Activated CD8-positive, alpha-beta memory T cell treated with anti-CD3 and anti-CD28 coated beads for 36 hours (primary cell): Measurements from ENCODE around the gene ZFP1. TPM values are rescaled to one million over a fixed set of nuclear protein-coding genes. Genes with fewer than 3 reads are reported as not detected.
"Not testable (repeated sequence)": the region's sequence is repeated elsewhere in the genome, so short reads cannot be mapped to it uniquely, and the experiment has no call there.

Experiments used
- CTCF ChIA-PET: fragments of 350-600 bp; sonication (Branson Sonifier 250); formaldehyde crosslinking; loops from one replicate; lab custom pipeline; 2021; ENCODE audit warnings: antibody characterized with exemption; lab: Charles Lee
- POLR2A ChIA-PET: fragments of 350-600 bp; sonication (Branson Sonifier 250); formaldehyde crosslinking; loops from one replicate; lab custom pipeline; 2021; ENCODE audit warnings: antibody characterized with exemption; lab: Charles Lee
- total RNA-seq, 2 experiments: library from RNA; stranded (reverse); gene quantifications; one replicate each; pipeline ENCODE4 v1.2.3, GENCODE V29; 2021

Gene ZFP1
- total RNA-seq, 2 experiments from 2014 or later, result 13.1 to 19.3 TPM

GRCh38 chr16:75193730-75194444 is 45.6 kb downstream of the ZFP1 start:
- POLR2A ChIA-PET, result no interaction called here
- CTCF ChIA-PET, result interaction anchor here (1.1 kb wide), 1 partner anchor 82 kb away, joined by 3 read pairs; no protein-coding TSS in a partner anchor

- ChIA-PET POLR2A (interaction anchor here (0.6 kb wide), 1 partner anchor 267 kb away, joined by 3 read pairs; no protein-coding TSS in a partner anchor), CTCF (interaction anchor here (1.2 kb wide), 1 partner anchor 184 kb away, joined by 4 read pairs; no protein-coding TSS in a partner anchor)
Observed at GRCh38 chr16:75195811-75196790, 47.8 kb downstream of the ZFP1 start.

- CTCF ChIA-PET, result interaction anchor here (1.2 kb wide), 1 partner anchor 183 kb away, joined by 4 read pairs; no protein-coding TSS in a partner anchor
- POLR2A ChIA-PET, result no interaction called here
Observed at GRCh38 chr16:75196836-75197235, 48.5 kb downstream of the ZFP1 start.

- CTCF ChIA-PET, result interaction anchor here (1.2 kb wide), 1 partner anchor 182 kb away, joined by 4 read pairs; no protein-coding TSS in a partner anchor
- POLR2A ChIA-PET, result no interaction called here
Observed at GRCh38 chr16:75197522-75198134, 49.3 kb downstream of the ZFP1 start.

GRCh38 chr16:75198135-75198600 is 49.8 kb downstream of the ZFP1 start:
- CTCF ChIA-PET, result interaction anchor here (1.3 to 2.3 kb wide), 5 partner anchors 21 to 275 kb away, joined by 4 to 10 read pairs (median 5); no protein-coding TSS in a partner anchor
- POLR2A ChIA-PET, result no interaction called here

- POLR2A ChIA-PET, result no interaction called here
Observed at GRCh38 chr16:75202069-75202590, 53.8 kb downstream of the ZFP1 start.

GRCh38 chr16:75203096-75203495 is 54.8 kb downstream of the ZFP1 start:
- ChIA-PET POLR2A (interaction anchor here (0.5 kb wide), 1 partner anchor 160 kb away, joined by 3 read pairs; no protein-coding TSS in a partner anchor), CTCF (interaction anchor here (0.5 to 3.0 kb wide), 2 partner anchors 30 to 82 kb away, joined by 4 to 8 read pairs; no protein-coding TSS in a partner anchor)

More at GRCh38 chr16:75202069-75202590, 53.8 kb downstream of the ZFP1 start:
- CTCF ChIA-PET, result interaction anchor here (0.6 to 3.0 kb wide), 5 partner anchors 31 to 523 kb away, joined by 3 to 8 read pairs (median 3); no protein-coding TSS in a partner anchor

- ChIA-PET POLR2A (interaction anchor here (0.5 kb wide), 1 partner anchor 159 kb away, joined by 3 read pairs; no protein-coding TSS in a partner anchor), CTCF (interaction anchor here (0.5 to 0.9 kb wide), 3 partner anchors 83 to 1972 kb away, joined by 3 to 5 read pairs (median 4); no protein-coding TSS in a partner anchor)
Observed at GRCh38 chr16:75203667-75204409, 55.5 kb downstream of the ZFP1 start.

- POLR2A ChIA-PET, result no interaction called here
Observed at GRCh38 chr16:75204410-75204758, 56.1 kb downstream of the ZFP1 start.

GRCh38 chr16:75204905-75205304 is 56.6 kb downstream of the ZFP1 start:
- CTCF ChIA-PET, result interaction anchor here (0.9 kb wide), 1 partner anchor 181 kb away, joined by 3 read pairs; no protein-coding TSS in a partner anchor
- POLR2A ChIA-PET, result not testable (repeated sequence)

More at GRCh38 chr16:75204410-75204758, 56.1 kb downstream of the ZFP1 start:
- CTCF ChIA-PET, result interaction anchor here (0.9 kb wide), 1 partner anchor 181 kb away, joined by 3 read pairs; no protein-coding TSS in a partner anchor

GRCh38 chr16:75205438-75205837 is 57.1 kb downstream of the ZFP1 start:
- POLR2A ChIA-PET, CTCF ChIA-PET: not testable (repeated sequence)

GRCh38 chr16:75205961-75206748 is 57.8 kb downstream of the ZFP1 start:
- CTCF ChIA-PET, result interaction anchor here (0.7 to 1.1 kb wide), 2 partner anchors 28 to 180 kb away, joined by 4 read pairs; no protein-coding TSS in a partner anchor
- POLR2A ChIA-PET, result not testable (repeated sequence)

- ChIA-PET CTCF (interaction anchor here (0.7 to 1.1 kb wide), 2 partner anchors 27 to 179 kb away, joined by 4 read pairs; no protein-coding TSS in a partner anchor), POLR2A (no interaction called here)
Observed at GRCh38 chr16:75206749-75207451, 58.6 kb downstream of the ZFP1 start, which contains the start of gene CTRB2. CTRB2 (minus strand) TSS chr16:75207161; CDS start chr16:75207141, 20 bp downstream.

GRCh38 chr16:75207831-75208230 is 59.5 kb downstream of the ZFP1 start:
- ChIA-PET CTCF (no interaction called here), POLR2A (no interaction called here)

GRCh38 chr16:75208242-75208825 is 60.0 kb downstream of the ZFP1 start:
- CTCF ChIA-PET, result no interaction called here
- POLR2A ChIA-PET, result no interaction called here
